HL-60 (cell line): ENCODE measurements around the gene GTPBP6.

ENCODE experiments used
- CTCF ChIP-seq: IDR thresholded peaks from one replicate; pipeline ENCODE4 v1.5.1; 2011; ENCODE audit warnings: low read length, control low read depth, inconsistent platforms; ENCODE audit not compliant: insufficient read depth
- POLR2AphosphoS5 ChIP-seq: IDR thresholded peaks from 2 replicates; pipeline ENCODE4 v1.6.1; 2012; ENCODE audit warnings: low read depth

DNA sequence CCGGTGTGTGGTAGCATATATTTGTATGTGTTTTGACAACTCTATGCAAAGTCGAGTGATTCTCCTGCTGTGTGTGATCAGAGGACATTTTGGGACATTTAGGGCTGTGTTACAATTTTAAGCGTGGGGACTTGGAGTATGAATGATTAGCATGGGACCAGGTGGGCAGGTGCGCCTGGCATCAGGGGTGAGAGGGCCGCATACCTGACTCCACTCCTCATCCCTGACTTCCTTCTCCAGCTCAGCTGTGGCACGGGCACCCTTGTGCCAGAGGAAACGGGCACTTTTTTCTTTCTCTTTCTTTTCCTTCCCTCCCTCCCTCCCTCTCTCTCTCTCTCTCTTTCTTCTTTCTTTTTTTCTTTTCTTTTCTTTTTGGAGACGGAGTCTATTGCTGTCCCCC lies 53.1 kb downstream of the GTPBP6 start:
- TF ChIP-seq CTCF (no peak), POLR2AphosphoS5 (no peak)
